Body of pancreas (tissue), 4 donors: ENCODE data around the gene DSCAM.

Experiments used
- POLR2A ChIP-seq, 3 donors: fragments of 450-650 bp; IDR thresholded peaks; one replicate each; pipeline ENCODE4 v1.6.1; 2016; ENCODE audit warnings: antibody characterized with exemption in 3 of 3, mild to moderate bottlenecking in 2 of 3
- TF ChIP-seq, protein P1 (sequence below), 7 experiments: fragments of 450-650 bp in 4 of 7; fragments of 200-600 bp in 3 of 7; sonication (generic) in 3 of 7; IDR thresholded peaks; one replicate each; pipeline ENCODE4 v1.5.1; 2016 to 2019; ENCODE audit warnings: antibody characterized with exemption in 7 of 7

DNA sequence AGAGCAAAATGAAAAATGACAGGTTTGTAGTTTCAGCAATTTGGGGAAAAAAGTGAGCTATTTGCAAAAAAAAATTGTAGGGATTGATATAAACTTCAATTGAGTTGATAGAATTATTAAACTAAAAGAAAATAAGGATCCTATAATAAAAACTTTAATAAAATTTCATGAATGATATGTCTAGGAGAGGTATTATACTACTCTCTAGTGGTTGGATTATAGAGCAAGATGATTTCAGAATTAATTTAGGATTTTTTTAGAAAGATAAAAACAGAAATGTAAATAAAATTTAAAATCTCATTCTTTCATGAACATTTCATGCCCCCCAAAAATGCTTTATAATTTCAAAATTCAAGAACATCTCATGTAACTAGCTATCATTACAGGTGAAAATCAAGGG, 430.4 kb downstream of the DSCAM start:
- TF ChIP-seq, protein P1, sequence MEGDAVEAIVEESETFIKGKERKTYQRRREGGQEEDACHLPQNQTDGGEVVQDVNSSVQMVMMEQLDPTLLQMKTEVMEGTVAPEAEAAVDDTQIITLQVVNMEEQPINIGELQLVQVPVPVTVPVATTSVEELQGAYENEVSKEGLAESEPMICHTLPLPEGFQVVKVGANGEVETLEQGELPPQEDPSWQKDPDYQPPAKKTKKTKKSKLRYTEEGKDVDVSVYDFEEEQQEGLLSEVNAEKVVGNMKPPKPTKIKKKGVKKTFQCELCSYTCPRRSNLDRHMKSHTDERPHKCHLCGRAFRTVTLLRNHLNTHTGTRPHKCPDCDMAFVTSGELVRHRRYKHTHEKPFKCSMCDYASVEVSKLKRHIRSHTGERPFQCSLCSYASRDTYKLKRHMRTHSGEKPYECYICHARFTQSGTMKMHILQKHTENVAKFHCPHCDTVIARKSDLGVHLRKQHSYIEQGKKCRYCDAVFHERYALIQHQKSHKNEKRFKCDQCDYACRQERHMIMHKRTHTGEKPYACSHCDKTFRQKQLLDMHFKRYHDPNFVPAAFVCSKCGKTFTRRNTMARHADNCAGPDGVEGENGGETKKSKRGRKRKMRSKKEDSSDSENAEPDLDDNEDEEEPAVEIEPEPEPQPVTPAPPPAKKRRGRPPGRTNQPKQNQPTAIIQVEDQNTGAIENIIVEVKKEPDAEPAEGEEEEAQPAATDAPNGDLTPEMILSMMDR (IDR thresholded peaks at IDR 0.05) = no peak
- no peak for TF ChIP-seq POLR2A (IDR thresholded peaks at IDR 0.05)
